HS-27A (cell line): ENCODE measurements around the gene CEP78.
"Not testable (repeated sequence)": the region's sequence is repeated elsewhere in the genome, so short reads cannot be mapped to it uniquely, and the experiment has no call there.

Experiments used
- DNase-seq: peaks from one replicate; pipeline ENCODE4 v3.0.0-alpha.2; 2012; ENCODE audit warnings: low read depth, missing footprints

The CEP78 gene, protein sequence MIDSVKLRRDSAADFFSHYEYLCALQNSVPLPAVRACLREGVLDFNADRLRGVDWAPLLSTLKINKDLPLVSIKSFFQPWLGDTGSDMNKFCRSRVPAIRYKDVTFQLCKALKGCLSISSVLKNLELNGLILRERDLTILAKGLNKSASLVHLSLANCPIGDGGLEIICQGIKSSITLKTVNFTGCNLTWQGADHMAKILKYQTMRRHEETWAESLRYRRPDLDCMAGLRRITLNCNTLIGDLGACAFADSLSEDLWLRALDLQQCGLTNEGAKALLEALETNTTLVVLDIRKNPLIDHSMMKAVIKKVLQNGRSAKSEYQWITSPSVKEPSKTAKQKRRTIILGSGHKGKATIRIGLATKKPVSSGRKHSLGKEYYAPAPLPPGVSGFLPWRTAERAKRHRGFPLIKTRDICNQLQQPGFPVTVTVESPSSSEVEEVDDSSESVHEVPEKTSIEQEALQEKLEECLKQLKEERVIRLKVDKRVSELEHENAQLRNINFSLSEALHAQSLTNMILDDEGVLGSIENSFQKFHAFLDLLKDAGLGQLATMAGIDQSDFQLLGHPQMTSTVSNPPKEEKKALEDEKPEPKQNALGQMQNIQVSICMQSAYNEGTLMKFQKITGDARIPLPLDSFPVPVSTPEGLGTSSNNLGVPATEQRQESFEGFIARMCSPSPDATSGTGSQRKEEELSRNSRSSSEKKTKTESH

DNA sequence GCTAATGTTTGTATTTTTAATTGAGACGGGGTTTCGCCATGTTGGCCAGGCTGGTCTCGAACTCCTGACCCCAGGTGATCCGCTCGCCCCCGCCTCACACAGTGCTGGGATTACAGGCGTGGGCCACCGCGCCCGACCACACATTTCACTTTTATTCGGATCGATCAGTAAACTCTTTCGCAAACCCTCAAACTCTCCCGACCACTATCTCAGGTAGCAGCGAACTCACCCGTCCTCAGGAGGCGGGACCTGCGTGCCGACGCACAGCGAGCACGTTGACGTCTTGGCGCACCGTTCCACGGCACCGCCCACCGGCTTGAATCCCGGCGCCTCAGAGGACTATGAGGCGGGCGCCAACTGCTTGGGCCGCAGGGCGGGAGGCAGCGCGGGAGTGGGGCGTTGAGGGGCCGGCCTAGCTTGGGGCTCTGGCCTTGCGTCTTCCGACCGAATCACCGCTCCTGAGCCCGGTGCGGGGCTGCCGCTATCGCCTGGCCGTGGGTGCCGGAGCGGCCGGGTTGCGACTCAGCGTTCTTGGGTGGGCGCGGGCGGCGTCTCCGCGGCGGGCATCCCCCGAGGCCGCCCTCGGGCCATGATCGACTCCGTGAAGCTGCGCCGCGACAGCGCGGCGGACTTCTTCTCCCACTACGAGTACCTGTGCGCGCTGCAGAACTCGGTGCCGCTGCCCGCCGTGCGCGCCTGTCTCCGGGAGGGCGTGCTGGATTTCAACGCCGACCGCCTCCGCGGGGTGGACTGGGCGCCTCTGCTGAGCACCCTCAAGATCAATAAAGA lies at the start of gene CEP78:
TSS of gene CEP78 (plus strand) at position 314 of the 789 bp plus-strand sequence. CDS start at position 590, 276 bp downstream.
- DNase-seq = peak; percentile 77

DNA sequence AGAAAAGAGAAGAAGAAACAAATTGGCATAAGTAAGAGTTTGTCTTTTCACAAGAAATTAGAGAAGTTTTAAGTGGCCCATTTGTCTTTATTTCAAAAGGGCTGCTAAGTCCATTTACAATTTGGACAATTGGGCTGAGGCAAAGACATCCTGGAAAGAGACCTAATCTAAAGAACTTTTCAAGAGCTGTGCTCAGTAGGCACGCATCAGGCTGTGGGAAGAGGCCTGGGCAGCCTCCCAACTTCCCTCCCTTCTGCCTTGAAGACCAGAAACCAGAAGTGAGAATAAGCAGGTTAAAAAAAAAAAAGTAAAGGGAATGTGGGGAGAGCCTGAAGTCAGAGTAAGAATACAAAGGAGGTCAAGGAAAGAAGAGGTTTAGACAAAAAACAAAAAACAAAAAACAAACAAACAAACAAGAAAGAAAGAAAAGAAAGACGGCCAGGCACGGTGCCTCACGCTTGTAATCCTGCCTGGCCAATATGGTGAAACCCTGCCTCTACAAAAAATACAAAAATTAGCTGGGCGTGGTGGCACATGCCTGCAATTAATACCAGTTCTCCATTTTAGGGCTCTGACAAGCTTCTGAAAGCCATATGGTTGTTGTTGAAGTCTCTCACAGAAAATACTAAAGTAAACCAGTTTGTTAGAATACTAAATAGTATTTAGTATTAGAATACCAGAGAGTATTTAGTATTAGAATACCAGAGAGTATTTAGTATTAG lies 48.0 kb upstream of the CEP78 start:
- DNase-seq = no peak

DNA sequence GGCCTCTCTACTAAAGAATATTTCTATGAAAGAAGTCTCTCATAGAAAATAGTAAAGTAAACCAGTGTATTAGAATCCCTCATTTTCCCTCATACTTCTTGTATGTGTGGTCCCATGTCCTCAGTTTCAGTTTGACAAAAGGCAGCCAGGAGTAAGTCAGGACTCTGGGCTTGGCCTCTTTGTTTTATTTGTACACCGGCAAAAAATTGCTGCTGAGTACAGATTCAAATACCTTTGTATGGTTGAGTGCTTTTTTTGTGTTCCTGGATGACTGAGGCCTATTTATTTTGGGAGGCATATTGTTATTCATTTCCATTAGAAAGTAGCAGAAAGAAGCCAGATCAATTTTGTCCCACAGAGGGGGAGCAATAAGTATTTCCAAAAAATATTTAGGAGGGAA lies 47.3 kb upstream of the CEP78 start:
- DNase-seq = no peak

DNA sequence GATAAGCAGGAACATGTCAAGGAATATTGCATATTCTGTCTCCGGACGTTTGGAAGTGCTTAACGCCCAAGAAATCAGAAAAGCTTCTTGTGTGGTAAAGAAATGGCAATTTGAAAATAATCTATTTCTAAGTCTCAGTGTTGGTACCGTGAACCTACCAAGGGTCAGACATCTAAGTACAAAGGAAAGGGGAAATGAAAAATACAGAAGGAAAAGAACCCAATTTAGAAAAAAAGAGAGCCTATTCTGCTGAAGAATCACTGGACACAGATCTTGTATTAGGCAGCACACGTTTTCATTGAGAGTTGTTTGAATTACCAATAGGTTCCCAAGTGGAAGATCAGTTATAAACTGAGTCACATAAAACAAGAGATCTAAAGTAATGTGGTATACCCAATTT lies 46.9 kb upstream of the CEP78 start:
- no peak for DNase-seq

DNA sequence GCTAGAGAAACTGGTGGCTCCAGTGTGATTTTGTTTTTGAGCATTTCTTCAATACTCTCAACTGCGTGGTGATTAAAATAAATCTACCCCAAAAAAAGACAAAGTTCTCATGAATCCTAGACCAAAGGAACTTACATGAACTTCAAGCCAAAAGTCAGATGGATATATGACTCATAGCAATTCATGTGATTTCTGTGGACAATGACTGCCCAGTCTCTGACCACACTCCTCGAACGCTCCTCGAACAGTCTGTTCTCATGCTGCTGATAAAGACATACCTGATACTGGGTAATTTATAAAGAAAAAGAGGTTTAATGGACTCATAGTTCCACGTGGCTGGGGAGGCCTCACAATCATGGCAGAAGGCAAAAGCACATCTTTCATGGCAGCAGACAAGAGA lies 46.4 kb upstream of the CEP78 start:
- no peak for DNase-seq

DNA sequence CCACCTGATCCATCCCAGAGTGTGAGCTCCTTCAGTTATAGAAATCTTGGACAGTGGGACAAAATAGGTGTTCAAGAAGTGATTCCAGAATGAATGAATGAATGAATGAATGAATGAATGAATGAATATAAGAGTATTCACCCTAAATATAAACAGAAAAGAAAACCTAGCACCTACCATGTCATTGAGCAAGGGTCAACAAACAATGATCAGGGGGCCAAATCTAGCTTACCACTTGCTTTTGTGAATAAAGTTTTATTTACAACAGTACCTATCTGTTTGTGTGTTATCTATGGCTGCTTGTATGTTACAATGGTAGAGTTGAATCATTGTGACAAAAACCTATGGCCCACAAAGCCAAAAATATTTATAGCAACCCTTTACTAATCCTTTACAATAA lies 43.9 kb upstream of the CEP78 start:
- DNase-seq = no peak

DNA sequence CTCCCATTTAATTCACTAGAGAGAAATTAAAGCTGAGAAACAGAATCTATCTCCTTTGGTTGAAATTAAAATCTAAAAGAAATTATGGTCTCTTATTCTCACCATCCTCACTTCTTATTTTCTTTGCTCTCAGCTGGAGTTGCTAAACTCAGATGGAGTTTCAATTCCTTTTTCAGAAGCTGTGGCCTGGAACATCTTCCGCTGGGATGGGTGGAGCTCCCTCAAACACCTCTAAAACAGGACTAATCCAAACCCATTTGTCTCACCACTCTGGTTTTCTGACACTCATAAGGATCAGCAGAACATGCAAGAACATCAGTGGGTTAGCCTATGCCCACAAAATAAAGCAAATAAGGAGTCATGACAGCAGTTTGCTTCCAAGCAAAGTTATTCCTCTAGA lies 39.6 kb upstream of the CEP78 start:
- DNase-seq = no peak

DNA sequence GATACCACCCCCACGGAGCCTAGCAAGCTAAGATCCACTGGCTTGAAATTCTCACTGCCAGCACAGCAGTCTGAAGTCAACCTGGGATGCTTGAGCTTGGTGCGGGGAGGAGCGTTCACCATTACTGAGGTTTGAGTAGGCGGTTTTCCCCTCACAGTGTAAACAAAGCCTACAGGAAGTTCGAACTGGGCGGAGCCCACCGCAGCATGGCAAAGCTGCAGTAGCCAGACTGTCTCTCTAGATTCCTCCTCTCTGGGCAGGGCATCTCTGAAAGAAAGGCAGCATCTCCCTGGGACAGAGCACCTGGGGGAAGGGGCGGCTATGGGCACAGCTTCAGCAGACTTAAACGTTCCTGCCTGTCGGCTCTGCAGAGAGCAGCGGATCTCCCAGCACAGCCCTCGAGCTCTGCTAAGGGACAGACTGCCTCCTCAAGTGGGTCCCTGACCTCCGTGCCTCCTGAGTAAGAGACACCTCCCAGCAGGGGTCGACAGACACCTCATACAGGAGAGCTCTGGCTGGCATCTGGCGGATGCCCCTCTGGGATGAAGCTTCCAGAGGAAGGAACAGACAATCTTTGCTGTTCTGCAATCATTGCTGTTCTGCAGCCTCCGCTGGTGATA lies 34.6 kb upstream of the CEP78 start:
- not testable (repeated sequence) for DNase-seq

DNA sequence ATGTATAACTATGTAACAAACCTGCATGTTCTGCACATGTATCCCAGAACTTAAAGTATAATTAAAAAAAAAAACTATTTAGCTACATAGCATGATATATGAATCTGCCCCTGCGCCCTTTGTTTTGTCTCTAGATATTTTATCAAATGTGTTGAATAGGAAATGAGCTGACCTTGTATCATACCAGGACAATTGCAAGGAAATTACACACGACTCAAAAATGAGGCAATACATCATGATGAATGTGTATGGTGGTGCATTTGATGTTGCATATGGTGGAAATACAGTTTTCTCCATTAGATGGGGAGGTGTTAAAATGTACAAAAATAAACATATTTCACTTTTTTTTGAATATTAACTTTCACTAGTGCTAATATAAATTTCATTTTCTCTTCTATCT lies 28.6 kb upstream of the CEP78 start:
- no peak for DNase-seq

DNA sequence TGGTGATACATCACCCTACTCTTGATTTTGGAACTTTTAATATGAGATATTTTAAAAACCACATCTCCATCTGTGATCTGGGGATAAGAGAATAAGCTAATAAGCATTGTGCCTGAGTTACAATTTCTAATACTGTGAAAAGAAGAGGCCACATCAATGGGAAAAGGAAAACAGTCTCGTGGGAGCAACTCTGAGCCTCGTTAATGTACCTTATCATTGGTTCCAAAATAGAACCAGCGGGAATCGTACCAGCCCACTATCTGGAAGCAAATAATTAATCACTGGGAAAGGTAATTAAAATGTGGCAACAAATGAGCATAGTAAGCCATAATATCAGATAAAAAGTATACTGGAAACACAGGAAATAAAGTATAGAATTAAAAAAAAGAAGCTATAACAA lies 28.0 kb upstream of the CEP78 start:
- DNase-seq = no peak

DNA sequence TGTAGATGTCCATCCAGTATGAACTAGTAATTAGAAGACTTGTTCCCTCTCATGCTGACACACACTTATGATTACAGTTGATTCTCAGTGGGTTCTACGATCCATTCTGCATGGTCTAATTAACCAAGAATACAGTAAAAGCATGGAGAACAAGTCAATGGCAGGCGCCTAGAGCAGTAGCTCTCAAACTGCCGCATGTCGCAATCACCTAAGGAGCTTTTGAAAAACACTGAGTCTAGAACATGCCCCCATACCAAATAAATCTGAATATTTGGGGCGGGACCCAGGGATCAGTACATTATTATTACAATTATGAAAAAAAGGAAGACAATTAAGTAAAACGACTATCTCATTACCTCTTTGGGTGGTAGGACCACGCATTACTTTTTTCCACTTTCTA lies 26.7 kb upstream of the CEP78 start:
- no peak for DNase-seq

DNA sequence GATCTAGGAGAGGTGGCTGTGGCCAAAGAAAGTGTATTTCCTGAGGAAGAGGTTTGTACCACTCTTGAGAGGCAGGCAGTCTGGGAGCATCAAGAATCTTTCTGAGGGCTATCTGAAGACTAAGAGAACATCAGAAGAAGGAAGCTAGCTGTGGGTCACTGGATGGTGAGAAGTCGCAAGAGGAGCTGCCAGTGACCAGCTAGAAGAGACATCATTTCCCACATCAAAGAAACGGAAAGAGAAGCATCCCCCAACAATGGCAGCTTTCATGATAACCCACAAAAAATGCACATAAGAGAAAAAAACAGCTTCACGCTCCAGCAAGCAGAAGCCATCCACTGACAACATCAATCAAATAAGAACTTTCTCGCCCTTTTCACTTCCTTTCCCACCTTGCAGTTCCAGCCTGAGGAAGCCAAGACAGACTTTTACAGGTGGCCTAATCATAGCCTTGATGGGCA lies 25.0 kb upstream of the CEP78 start:
- DNase-seq = no peak

DNA sequence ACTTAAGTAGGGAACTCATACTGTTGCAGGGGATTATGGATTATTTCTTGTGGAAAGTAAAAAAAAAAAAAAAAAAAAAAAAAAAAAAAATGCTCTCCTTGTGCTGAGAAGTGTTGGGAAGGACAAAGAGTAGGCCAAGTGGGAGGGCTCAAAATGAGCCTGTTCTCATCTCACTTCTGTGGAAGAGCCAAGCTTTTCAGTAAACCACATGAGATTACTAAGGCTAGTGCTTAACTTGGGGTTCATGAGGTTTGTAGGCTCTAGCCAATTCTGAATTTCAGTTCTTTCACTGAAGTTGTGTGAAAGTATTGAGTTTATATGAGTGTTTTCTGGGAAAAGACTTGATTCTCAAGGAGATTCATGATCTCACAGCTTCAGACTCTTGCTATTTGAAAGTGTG lies 23.0 kb upstream of the CEP78 start:
- no peak for DNase-seq

DNA sequence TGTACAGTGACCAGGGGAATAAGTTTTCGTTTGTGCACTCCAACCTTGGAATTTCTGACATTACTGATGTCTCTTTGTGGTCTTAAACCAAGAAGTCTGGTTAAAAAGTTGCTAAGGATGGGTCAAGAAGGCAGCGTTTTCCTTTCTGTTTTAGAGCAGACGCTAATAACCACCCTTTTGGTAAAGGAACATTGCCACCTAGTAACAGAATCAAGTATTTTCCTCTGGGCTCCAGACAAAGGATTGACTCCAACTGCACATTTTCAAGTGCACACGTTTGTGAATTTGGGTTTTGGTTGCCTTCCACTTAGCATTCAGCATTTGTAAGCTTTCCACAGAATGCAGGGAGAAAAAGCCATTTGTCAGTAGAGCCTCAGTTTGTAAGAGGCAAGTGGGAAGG lies 22.2 kb upstream of the CEP78 start:
- DNase-seq = no peak

DNA sequence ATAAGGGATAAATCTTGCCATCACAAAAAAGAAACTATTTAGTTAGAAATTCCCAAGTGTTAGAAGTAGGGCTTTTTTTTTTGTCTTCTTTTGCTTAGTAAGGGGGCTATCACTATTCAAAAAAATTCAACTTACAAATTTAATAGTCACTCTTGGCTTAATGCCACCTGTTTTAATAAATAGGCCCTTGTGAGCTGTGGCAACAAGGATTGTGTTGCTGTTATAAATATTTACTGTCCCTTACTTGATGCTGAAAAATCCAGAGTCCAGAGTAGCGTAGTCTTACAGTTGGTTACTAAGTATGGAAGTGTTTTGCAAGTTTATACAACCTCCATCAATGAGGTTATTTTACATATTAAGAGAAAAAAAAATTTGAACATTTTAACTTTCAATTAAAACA lies 21.4 kb upstream of the CEP78 start:
- DNase-seq = no peak

DNA sequence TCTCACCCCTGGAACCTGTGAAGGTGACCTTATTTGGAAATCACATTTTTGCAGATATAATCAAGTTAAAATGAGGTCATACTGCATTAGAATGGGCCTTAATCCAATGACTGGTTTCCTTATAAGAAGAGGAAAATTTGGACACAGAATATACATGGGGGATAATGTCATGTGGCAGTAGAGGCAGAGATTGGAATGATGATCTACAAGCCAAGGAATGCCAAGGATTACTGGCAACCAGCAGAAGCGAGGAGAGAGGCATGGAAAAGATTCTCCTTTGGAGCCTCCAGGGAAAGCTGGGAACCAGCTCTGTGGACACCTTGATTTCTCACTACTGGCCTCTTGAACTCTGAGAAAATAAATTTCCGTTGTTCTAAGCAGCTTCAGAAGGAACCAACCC lies 20.2 kb upstream of the CEP78 start:
- peak; percentile 53 for DNase-seq

DNA sequence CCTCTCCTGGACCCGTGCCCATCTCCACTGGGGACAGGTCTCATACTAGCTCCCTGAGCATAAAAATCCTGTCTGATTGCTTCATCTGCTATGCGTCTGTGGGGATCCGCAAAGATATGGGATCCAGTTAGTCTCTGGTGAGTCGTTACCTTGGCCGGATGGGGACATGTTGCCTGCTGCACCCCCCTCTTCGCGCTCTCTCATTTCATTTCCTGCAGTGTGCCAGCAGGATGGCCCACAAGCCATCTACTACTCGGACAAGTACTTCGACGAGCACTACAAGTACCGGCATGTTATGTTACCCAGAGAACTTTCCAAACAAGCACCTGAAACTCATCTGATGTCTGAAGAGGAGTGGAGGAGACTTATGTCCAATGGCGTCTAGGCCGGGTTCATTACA lies 17.0 kb upstream of the CEP78 start:
- DNase-seq = no peak

DNA sequence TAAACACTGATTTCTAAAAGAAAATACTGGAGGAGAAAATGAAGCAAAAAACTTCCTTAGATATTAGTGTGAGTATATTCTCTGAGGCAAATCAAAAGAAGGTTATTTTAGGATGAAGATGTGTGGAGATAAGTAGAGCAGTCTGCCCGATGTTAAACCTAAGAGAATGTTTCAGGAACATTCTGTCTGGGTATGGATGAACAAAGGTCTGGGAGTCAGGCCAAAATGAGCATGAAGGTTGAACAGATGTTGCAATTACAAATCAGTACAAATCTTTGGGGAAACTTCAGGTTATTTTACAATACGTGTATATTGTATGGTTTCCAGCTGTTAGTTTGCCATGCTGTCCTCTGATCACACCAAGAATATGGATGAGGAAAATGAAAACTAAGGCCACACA lies 14.4 kb upstream of the CEP78 start:
- no peak for DNase-seq

DNA sequence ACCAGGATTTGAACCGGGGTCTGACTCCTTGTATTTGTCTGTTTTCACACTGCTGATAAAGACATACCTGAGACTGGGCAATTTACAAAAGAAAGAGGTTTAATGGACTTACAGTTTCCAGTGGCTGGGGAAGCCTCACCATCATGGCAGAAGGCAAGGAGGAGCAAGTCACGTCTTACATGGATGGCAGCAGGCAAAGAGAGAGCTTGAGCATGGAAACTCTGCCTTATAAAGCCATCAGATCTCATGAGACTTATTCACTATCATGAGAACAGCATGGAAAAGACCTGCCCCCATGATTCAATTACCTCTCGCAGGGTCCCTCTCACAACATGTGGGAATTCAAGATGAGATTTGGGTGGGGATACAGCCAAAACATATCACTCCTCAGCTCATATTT lies 14.0 kb upstream of the CEP78 start:
- DNase-seq = not testable (repeated sequence)

DNA sequence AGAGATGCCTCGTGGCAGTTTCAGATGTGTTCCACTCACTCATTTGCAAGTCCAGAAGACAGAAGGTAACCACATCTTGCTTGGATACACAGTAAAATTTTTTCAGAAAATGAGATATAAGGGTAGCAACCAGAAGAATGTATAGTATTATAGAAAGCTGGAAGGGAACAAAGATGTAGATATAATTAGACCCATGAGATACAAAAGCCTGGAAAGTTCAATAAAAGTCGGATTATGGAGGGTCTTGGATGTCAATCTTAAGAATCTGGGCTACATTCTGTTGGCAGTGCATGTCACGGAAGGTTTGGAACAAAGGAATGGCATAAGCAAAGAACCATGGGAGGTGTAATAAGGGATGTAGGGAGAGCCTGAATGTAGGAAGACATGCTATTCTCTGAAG lies 5.1 kb upstream of the CEP78 start:
- DNase-seq = no peak

DNA sequence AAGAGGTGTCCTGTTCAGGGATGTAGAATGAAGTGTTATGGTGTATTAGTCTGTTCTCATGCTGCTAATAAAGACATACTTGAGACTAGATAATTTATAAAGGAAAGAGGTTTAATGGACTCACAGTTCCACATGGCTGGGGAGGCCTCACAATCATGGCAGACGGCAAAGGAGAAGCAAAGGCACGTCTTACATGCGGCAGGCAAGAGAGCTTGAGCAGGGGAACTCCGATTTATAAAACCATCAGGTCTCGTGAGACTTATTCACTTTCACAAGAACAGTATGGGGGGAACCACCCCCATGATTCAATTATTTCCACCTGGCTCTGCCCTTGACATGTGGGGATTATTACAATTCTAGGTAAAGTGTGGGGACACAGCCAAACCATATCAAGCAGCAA lies 3.4 kb upstream of the CEP78 start:
- DNase-seq = not testable (repeated sequence)

DNA sequence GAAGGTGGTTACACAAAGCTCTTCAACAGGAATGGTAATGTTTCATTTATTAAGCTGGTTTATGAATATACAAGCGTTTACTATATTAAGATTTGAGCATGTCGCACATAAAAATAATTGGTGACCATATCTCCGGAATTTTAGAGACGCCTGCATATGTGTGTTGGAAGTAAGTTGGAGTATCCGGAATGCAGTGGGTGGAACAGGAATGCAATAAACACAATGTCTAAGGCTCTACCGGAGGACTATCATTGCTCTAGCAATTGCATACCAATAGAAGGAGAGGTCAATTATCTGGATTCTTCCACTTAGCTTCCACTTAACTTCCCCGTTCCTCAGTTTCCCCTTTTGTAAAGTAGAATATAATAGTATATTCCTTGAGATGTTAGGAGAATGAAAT lies 1.1 kb upstream of the CEP78 start:
- DNase-seq = no peak
